Type B pancreatic cell (in vitro differentiated cells): ENCODE measurements around the gene STRIP2. TPM values are rescaled to one million over a fixed set of nuclear protein-coding genes. Genes with fewer than 3 reads are reported as not detected.

Source experiments
- DNase-seq: peaks from one replicate; pipeline ENCODE4 v3.0.0; 2021; ENCODE audit warnings: mixed read lengths; ENCODE audit not compliant: unreplicated experiment; ENCODE audit errors: extremely low spot score
- H3K27ac Mint-ChIP-seq: 2 replicates; pipeline ENCODE4 v1.8.0; 2021; ENCODE audit warnings: mild to moderate bottlenecking, mixed read lengths
- H3K27me3 Mint-ChIP-seq: 2 replicates; pipeline ENCODE4 v1.8.0; 2021; ENCODE audit warnings: mixed read lengths
- H3K36me3 Mint-ChIP-seq: 2 replicates; pipeline ENCODE4 v1.8.0; 2021; ENCODE audit warnings: mixed read lengths
- H3K4me1 Mint-ChIP-seq: one replicate; pipeline ENCODE4 v1.8.0; 2021; ENCODE audit warnings: mixed read lengths; ENCODE audit not compliant: unreplicated experiment
- H3K4me3 Mint-ChIP-seq: 2 replicates; pipeline ENCODE4 v1.8.0; 2021; ENCODE audit warnings: mild to moderate bottlenecking, mixed read lengths
- H3K9me3 Mint-ChIP-seq: 2 replicates; pipeline ENCODE4 v1.8.0; 2021; ENCODE audit warnings: mixed read lengths
- total RNA-seq: library from RNA; stranded (reverse); gene quantifications from 2 replicates; pipeline ENCODE4 v1.2.1, GENCODE V29; 2021; ENCODE audit warnings: low replicate concordance
- TF ChIP-seq, protein P1 (sequence below): fragments of 200-600 bp; sonication (generic); conservative IDR thresholded peaks from 2 replicates; pipeline ENCODE4 v1.5.0; 2021; ENCODE audit warnings: antibody characterized with exemption, mild to moderate bottlenecking

Gene STRIP2
- total RNA-seq, 1 donor from 2014 or later: 8.7 TPM

DNA sequence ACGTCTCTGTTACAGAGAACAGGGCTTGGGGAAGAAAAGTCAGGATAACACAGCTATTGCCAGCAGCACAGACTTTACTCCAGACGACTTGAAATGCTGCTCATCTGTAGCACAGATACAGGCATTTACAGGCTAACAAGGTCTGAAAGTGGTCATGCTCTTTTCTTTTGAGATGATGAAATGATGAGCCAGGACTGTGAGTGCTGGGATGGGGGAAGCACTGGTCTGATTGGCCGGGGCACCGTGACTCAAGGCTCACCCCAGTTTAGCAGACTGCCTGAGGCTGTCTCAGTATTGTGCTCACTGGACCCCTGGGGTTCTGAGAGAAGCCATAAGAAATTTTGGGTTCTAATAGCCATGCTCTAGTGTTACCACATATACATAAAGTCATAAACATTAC lies 80.5 kb downstream of the STRIP2 start:
- H3K27me3 Mint-ChIP-seq: peaks cover 13% of the 10 kb centered on the region
- no peak overlapping the region for H3K4me3 Mint-ChIP-seq
- no peaks in the 10 kb centered on the region for H3K9me3 Mint-ChIP-seq
- no peaks in the 10 kb centered on the region for H3K36me3 Mint-ChIP-seq
- TF ChIP-seq, protein P1, sequence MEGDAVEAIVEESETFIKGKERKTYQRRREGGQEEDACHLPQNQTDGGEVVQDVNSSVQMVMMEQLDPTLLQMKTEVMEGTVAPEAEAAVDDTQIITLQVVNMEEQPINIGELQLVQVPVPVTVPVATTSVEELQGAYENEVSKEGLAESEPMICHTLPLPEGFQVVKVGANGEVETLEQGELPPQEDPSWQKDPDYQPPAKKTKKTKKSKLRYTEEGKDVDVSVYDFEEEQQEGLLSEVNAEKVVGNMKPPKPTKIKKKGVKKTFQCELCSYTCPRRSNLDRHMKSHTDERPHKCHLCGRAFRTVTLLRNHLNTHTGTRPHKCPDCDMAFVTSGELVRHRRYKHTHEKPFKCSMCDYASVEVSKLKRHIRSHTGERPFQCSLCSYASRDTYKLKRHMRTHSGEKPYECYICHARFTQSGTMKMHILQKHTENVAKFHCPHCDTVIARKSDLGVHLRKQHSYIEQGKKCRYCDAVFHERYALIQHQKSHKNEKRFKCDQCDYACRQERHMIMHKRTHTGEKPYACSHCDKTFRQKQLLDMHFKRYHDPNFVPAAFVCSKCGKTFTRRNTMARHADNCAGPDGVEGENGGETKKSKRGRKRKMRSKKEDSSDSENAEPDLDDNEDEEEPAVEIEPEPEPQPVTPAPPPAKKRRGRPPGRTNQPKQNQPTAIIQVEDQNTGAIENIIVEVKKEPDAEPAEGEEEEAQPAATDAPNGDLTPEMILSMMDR: no peak
- no peak for DNase-seq
- H3K4me1 Mint-ChIP-seq: no peaks in the 10 kb centered on the region
- H3K27ac Mint-ChIP-seq: no peak overlapping the region

DNA sequence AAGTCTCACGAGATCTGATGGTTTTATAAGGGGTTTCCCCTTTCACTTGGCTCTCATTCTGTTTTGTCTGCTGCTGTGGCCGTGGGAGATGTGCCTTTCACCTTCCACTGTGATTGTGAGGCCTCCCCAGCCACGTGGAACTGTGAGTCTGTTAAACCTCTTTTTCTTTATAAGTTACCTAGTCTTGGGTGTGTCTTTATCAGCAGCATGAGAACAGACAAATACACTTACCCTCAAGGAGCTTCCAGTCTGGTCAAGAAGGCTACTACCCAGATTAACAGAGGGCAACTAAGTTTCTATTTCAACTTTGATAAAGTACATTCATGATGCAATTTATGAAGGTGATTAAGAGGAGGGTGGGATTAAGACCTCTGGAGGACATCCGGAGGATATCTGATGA lies 81.1 kb downstream of the STRIP2 start:
- Mint-ChIP-seq H3K4me1 (no peaks in the 10 kb centered on the region), H3K27me3 (peaks cover 8% of the 10 kb centered on the region), H3K9me3 (no peaks in the 10 kb centered on the region), H3K4me3 (no peak overlapping the region), H3K36me3 (no peaks in the 10 kb centered on the region), H3K27ac (no peak overlapping the region)
- TF ChIP-seq, protein P1: no peak
- DNase-seq: no peak

DNA sequence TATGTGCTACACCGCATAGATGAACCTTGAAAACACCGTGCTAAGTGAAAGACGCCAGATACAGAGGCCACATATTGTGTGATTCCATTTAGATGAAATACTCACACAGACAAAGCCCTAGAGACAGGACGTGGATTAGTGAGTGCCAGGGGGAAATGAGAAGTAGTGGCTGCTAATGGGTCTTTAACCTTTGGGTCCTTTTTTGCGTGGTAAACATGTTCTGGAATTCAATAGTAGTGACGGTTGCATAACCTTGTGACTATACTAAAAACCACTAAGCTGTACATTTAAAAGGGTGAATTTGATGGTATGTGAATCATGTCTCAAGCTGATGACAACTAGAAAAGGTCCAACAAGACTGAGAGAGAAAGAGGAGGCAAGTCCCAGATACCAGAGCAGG lies 83.7 kb downstream of the STRIP2 start:
- TF ChIP-seq, protein P1: no peak
- H3K9me3 Mint-ChIP-seq: no peaks in the 10 kb centered on the region
- H3K4me3 Mint-ChIP-seq: no peak overlapping the region
- no peaks in the 10 kb centered on the region for H3K36me3 Mint-ChIP-seq
- H3K4me1 Mint-ChIP-seq: no peaks in the 10 kb centered on the region
- no peak for DNase-seq
- no peak overlapping the region for H3K27ac Mint-ChIP-seq
- H3K27me3 Mint-ChIP-seq: peaks cover 18% of the 10 kb centered on the region

GRCh38 chr7:129519464-129519863 lies 85.2 kb downstream of the STRIP2 start:
- Mint-ChIP-seq H3K9me3 (no peaks in the 10 kb centered on the region), H3K4me3 (no peak overlapping the region), H3K36me3 (no peaks in the 10 kb centered on the region), H3K27me3 (peaks cover 18% of the 10 kb centered on the region), H3K4me1 (no peaks in the 10 kb centered on the region), H3K27ac (no peak overlapping the region)
- DNase-seq: no peak
- TF ChIP-seq, protein P1: no peak

DNA sequence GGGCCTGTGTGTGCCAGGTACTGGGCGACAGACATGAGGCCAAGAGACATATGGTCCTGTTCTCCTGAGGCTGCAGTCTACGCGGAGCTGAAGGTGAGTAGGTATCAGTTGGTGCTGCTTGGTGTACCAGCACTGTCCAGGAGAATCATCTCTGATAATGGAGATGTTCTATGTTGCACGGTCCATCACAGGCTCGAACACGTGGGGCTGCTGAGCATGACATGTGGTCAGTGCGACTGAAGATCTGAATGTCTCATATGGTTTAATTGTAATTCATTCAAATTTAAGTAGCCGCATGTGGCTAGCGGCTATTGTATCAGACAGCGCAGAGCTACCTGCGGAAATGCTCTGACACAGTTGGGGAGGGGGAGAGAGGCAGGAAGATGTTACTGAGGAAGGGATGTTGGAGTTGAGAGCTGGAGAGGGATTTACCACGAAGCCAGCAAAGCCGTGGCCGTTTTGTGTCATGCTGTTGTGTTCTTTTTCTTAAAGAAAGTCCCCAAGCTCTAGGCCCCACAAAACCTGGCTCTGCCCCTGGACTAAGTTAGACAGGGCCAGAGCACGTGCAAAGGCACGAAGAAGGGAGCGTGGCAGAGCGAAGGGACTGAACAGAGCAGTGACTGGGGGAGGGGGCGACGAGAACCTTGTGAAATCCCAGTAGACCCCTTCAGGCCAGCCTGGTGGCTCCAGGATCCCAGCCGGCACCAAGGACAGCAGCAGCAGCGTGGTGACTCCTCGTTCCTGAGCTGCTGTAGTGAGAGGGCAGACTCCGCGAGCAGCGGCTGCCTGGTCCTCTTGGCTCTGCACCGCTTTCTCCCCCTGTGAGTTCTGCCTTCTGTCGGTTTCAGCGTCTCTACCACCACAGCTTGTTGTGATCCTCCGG lies 88.1 kb downstream of the STRIP2 start:
- Mint-ChIP-seq H3K36me3 (no peaks in the 10 kb centered on the region), H3K4me1 (no peaks in the 10 kb centered on the region), H3K4me3 (no peak overlapping the region), H3K9me3 (no peaks in the 10 kb centered on the region), H3K27me3 (peaks cover 26% of the 10 kb centered on the region), H3K27ac (no peak overlapping the region)
- DNase-seq: no peak
- TF ChIP-seq, protein P1: no peak
